Heart left ventricle (tissue), 16 donors: ENCODE measurements around the gene OR5K2. TPM values are rescaled to one million over a fixed set of nuclear protein-coding genes. Genes with fewer than 3 reads are reported as not detected.

Experiments
- ATAC-seq, 4 donors: fragments of 200-7000 bp; cut with Tn5 transposase; one replicate each; pipeline ENCODE4 v1.9.1; 2020 to 2022; ENCODE audit warnings: moderate library complexity in 4 of 4, mild to moderate bottlenecking in 3 of 4, moderate number of reproducible peaks in 1 of 4
- DNase-seq, 5 donors: peaks; one replicate each; pipeline ENCODE4 v3.0.0-alpha.2; 2020
- H3K27ac ChIP-seq, 12 donors: fragments of 200-600 bp; sonication (generic) in 4 of 12; one replicate each; pipeline versions ENCODE4 v1.5.0 to v1.8.0; 2016 to 2022; ENCODE audit warnings: mild to moderate bottlenecking in 2 of 12
- H3K27me3 ChIP-seq, 9 donors: fragments of 200-600 bp; sonication (generic) in 2 of 9; one replicate each; pipeline versions ENCODE4 v1.5.1 to v1.8.0; 2016 to 2022; ENCODE audit warnings: mild to moderate bottlenecking in 3 of 9
- H3K36me3 ChIP-seq, 9 donors: fragments of 200-600 bp; sonication (generic) in 2 of 9; one replicate each; pipeline versions ENCODE4 v1.5.0 to v1.8.0; 2018 to 2022; ENCODE audit warnings: mild to moderate bottlenecking in 2 of 9
- H3K4me1 ChIP-seq, 12 donors: fragments of 200-600 bp; sonication (generic) in 4 of 12; one replicate each; pipeline versions ENCODE4 v1.5.0 to v1.8.0; 2016 to 2022; ENCODE audit warnings: mild to moderate bottlenecking in 3 of 12
- H3K4me3 ChIP-seq, 12 donors: fragments of 200-600 bp; sonication (generic) in 4 of 12; one replicate each; pipeline versions ENCODE4 v1.5.0 to v1.8.0; 2017 to 2022; ENCODE audit warnings: mild to moderate bottlenecking in 9 of 12, moderate library complexity in 4 of 12
- H3K9me3 ChIP-seq, 12 donors: fragments of 200-600 bp; sonication (generic) in 4 of 12; one replicate each; pipeline versions ENCODE4 v1.5.0 to v1.8.0; 2016 to 2022; ENCODE audit warnings: mild to moderate bottlenecking in 1 of 12
- CTCF ChIP-seq, 12 donors: fragments of 200-600 bp; sonication (generic) in 4 of 12; IDR thresholded peaks; one replicate each; pipeline versions ENCODE4 v1.5.0 to v1.8.0; 2018 to 2022; ENCODE audit warnings: antibody characterized with exemption in 12 of 12, mild to moderate bottlenecking in 5 of 12
- POLR2A ChIP-seq, 2 donors: fragments of 450-650 bp; IDR thresholded peaks; one replicate each; pipeline ENCODE4 v1.6.1; 2017; ENCODE audit warnings: antibody characterized with exemption in 2 of 2, mild to moderate bottlenecking in 2 of 2, moderate library complexity in 2 of 2
- WGBS, 4 donors: extraction: QIAGEN DNeasy Blood & Tissue Kit in 2 of 4; methylation state at CpG; one replicate each; pipeline versions ENCODE4 v1.1.5 to v1.1.7; 2013 to 2018; 5-methylcytosine and 5-hydroxymethylcytosine counted together
- intact Hi-C, 10 donors: fragments of 100-400 bp; cut with DNase I; formaldehyde crosslinking; loops; one replicate each; pipeline versions ENCODE4 v1.11.1 to v1.14.2; 2022
- polyA plus RNA-seq, 2 donors: library from polyadenylated mRNA; stranded (reverse); fragments of 200-250 nt; gene quantifications; one replicate each; pipeline ENCODE4 v1.2.3, GENCODE V29; 2013
- total RNA-seq, 9 donors: library from RNA; depleted of rRNA in 2 of 9; stranded (reverse); fragments of >200 nt in 2 of 9; fragmentation: NEBNext Ultra II Directional in 3 of 9; extraction: Animal tissue kit (Norgen Biotek cat#: 25700) in 3 of 9; gene quantifications; one replicate each; pipeline versions ENCODE4 v1.1.0 to v1.2.4, GENCODE V29; 2016 to 2023
- donor health status: ischemic (EF 13 %, LVEDD 7.1; RV severe dilation, severe dysfunction).
- donor health status: healthy with polysubstance abuse.
- donor health status: DM: no; HTN: yes; CAD: no.
- donor health status: DM: no; HTN: no; CAD: no.
- donor health status: ischemic (EF 25% LVEDD 6.9; RV normal size, moderate dysfunction).
- donor health status: ischemic (EF 25% LVEDD 5.7; RV mildly dilated, moderate dysfunction).
- donor health status: healthy.
- donor health status: DM: yes; HTN: yes; CAD: no.
- donor health status: ischemic (EF 35%, LVEDD 5.7; RV mildly dilated, moderate dysfunction).
- donor health status: nonischemic (EF 11% LVEDD 7.7; RV severe dilation, severe dysfunction).
- donor health status: DM: yes; HTN: yes; CAD: no.
- donor health status: PGD.
- donor health status: ischemic (EF 29% LVEDD 5.4; RV normal size, mild dysfunction).
- donor health status: nonischemic (EF 23%, LVEDD 6.1; RV moderate dilation, normal function).

OR5K2 gene
- total and polyA plus RNA-seq, 11 donors = not detected

GRCh38 chr3:98525494-98525893 is 28.0 kb downstream of the OR5K2 start:
- DNase-seq (no peak), ATAC-seq (no peak)
- peaks cover 0 to 7% (median 3%) of the 10 kb centered on the region in 9 donors for H3K36me3 ChIP-seq
- no peak overlapping the region for H3K27ac ChIP-seq
- no peak overlapping the region for H3K4me3 ChIP-seq
- H3K27me3 ChIP-seq = peaks cover 0 to 7% (median 0%) of the 10 kb centered on the region in 9 donors
- WGBS, 4 donors = 88 to 93% (median 89%) methylated on average over 6 of the region's 6 CpGs
- no peaks in the 10 kb centered on the region for H3K9me3 ChIP-seq
- TF ChIP-seq POLR2A (IDR thresholded peaks at IDR 0.05) (no peak), CTCF (IDR thresholded peaks at IDR 0.05) (no peak)
- intact Hi-C loops = loop anchor here in 3 of 10 donors (10.0 kb wide), 3 partner anchors 69 to 1879 kb away; partner anchors contain the start of genes CPOX (in 1 of the 3), LNP1 (in 1 of the 3) and TOMM70 (in 1 of the 3)
- peaks cover 0 to 17% (median 14%) of the 10 kb centered on the region in 12 donors for H3K4me1 ChIP-seq

GRCh38 chr3:98528474-98529346 is 31.2 kb downstream of the OR5K2 start:
- no peak for ATAC-seq
- no peaks in the 10 kb centered on the region for H3K36me3 ChIP-seq
- no peaks in the 10 kb centered on the region for H3K4me1 ChIP-seq
- intact Hi-C loops = loop anchor here in 3 of 10 donors (10.0 kb wide), 3 partner anchors 66 to 1876 kb away; partner anchors contain the start of genes CPOX (in 1 of the 3), LNP1 (in 1 of the 3) and TOMM70 (in 1 of the 3)
- H3K4me3 ChIP-seq = no peak overlapping the region
- DNase-seq = no peak
- H3K27me3 ChIP-seq = peaks cover 0 to 7% (median 0%) of the 10 kb centered on the region in 9 donors
- no peaks in the 10 kb centered on the region for H3K9me3 ChIP-seq
- 55 to 59% (median 58%) methylated on average over 4 of the region's 4 CpGs for WGBS, 4 donors
- H3K27ac ChIP-seq = no peak overlapping the region
- TF ChIP-seq POLR2A (IDR thresholded peaks at IDR 0.05) (no peak), CTCF (IDR thresholded peaks at IDR 0.05) (no peak)

GRCh38 chr3:98529856-98530459 is 32.5 kb downstream of the OR5K2 start:
- Histone ChIP-seq H3K9me3 (no peaks in the 10 kb centered on the region), H3K4me1 (no peaks in the 10 kb centered on the region), H3K27me3 (peaks cover 0 to 7% (median 0%) of the 10 kb centered on the region in 9 donors), H3K4me3 (no peak overlapping the region), H3K36me3 (no peaks in the 10 kb centered on the region), H3K27ac (no peak overlapping the region)
- ATAC-seq = no peak
- TF ChIP-seq CTCF (IDR thresholded peaks at IDR 0.05) = no peak
- no peak for TF ChIP-seq POLR2A (IDR thresholded peaks at IDR 0.05)
- WGBS, 4 donors = 86 to 92% (median 88%) methylated on average over 8 of the region's 8 CpGs
- no peak for DNase-seq
- intact Hi-C loops = loop anchor here in 3 of 10 donors (10.0 kb wide), 3 partner anchors 65 to 1875 kb away; partner anchors contain the start of genes CPOX (in 1 of the 3), LNP1 (in 1 of the 3) and TOMM70 (in 1 of the 3)

- no peaks in the 10 kb centered on the region for H3K9me3 ChIP-seq
- DNase-seq (no peak), ATAC-seq (no peak)
- 85 to 89% (median 86%) methylated on average over 2 of the region's 2 CpGs for WGBS, 4 donors
- intact Hi-C loops = no loop called here
- no peak overlapping the region for H3K4me3 ChIP-seq
- no peak overlapping the region for H3K27ac ChIP-seq
- H3K4me1 ChIP-seq = no peaks in the 10 kb centered on the region
- H3K27me3 ChIP-seq = peaks cover 0 to 7% (median 0%) of the 10 kb centered on the region in 9 donors
- no peaks in the 10 kb centered on the region for H3K36me3 ChIP-seq
- no peak for TF ChIP-seq POLR2A (IDR thresholded peaks at IDR 0.05)
- no peak for TF ChIP-seq CTCF (IDR thresholded peaks at IDR 0.05)
These were observed 33.2 kb downstream of the OR5K2 start for GRCh38 chr3:98530676-98531075.
